ENCODE data around the gene KHSRP. TPM values are rescaled to one million over a fixed set of nuclear protein-coding genes. Genes with fewer than 3 reads are reported as not detected.
A peak's percentile ranks its signal among the peaks of the same experiment; 100 is the strongest.
"Not testable (repeated sequence)": the region's sequence is repeated elsewhere in the genome, so short reads cannot be mapped to it uniquely, and the experiment has no call there.

The KHSRP gene
- total and polyA plus RNA-seq, 2 donors = 85.5 to 167 TPM

DNA sequence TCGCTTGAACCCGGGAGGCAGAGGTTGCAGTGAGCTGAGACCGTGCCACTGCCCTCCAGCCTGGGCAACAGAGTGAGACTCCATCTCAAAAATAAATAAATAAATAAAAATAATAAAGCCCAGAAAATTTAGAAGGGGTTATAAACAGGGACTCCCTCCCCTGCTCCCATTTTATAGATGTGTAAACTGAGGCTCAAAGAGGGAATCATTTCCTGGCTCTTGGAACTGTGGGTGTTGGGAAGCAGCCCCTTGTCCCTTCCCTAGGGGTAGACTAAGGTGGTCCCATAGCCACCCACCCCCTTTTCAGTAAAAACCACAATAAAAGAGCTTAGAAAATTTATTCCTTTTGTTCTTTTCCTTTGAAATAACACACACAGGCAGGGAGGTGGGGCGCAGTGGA, 15.1 kb upstream of the KHSRP start:
- Histone ChIP-seq H3K27ac (ENCODE audit: low read depth) (no peak overlapping the region), H3K36me3 (ENCODE audit: insufficient read depth) (no peaks in the 10 kb centered on the region), H3K4me3 (ENCODE audit: low read depth, low read length) (no peak overlapping the region), H3K4me1 (ENCODE audit: insufficient read depth) (no peaks in the 10 kb centered on the region)
- 94% methylated on average over 4 of the region's 4 CpGs for WGBS
- DNase-seq (ENCODE audit: extremely low spot score) = no peak

DNA sequence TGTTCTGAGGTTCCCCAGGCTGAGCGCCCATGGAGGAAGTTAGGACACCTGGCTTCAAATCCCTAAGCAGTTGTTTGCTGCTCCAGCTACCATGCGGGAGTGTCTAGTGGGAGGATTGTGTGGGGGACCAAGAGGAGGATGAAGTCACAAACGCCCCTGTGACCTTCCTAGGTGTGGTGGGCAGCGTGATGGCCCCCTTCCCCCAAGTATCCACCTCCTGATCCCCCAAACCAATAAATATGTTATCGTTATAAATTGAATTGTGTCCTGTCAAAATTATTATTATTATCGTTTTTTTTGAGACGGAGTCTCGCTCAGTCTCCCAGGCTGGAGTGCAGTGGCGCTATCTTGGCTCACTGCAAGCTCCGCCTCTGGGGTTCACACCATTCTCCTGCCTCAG, 9.1 kb upstream of the KHSRP start, which contains the start of gene SLC25A41:
TSS of gene SLC25A41 (minus strand) at position 101 of the 400 bp plus-strand sequence. CDS start at position 31, 70 bp downstream.
- Histone ChIP-seq H3K27ac (ENCODE audit: low read depth) (no peak within 1 kb of the TSS), H3K4me3 (ENCODE audit: low read depth, low read length) (no peak within 1 kb of the TSS), H3K4me1 (ENCODE audit: insufficient read depth) (no peaks in the 10 kb centered on the region), H3K36me3 (ENCODE audit: insufficient read depth) (no peaks in the 10 kb centered on the region)
- 92% methylated on average over 10 of the region's 10 CpGs for WGBS
- DNase-seq (ENCODE audit: extremely low spot score) = no peak

DNA sequence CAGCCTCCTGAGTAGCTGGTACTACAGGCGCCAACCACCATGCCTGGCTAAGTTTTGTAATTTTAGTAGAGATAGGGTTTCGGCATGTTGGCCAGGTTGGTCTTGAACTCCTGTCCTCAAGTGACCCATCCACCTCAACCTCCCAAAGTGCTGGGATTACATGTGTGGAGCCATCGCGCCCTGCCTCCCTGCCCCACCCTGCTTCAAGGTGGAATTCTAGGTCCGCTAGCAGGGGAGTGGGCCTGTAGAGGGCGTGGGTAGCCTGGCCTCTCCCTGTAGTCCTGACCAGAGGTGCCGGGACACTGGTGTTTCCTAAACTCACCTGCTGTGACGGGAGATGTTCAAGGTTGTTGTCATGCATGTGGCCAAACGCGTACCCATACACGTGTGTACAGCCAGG, 8.6 kb upstream of the KHSRP start:
- Histone ChIP-seq H3K4me3 (ENCODE audit: low read depth, low read length) (no peak overlapping the region), H3K4me1 (ENCODE audit: insufficient read depth) (no peaks in the 10 kb centered on the region), H3K36me3 (ENCODE audit: insufficient read depth) (no peaks in the 10 kb centered on the region), H3K27ac (ENCODE audit: low read depth) (no peak overlapping the region)
- 82% methylated on average over 11 of the region's 11 CpGs for WGBS
- no peak for DNase-seq (ENCODE audit: extremely low spot score)

DNA sequence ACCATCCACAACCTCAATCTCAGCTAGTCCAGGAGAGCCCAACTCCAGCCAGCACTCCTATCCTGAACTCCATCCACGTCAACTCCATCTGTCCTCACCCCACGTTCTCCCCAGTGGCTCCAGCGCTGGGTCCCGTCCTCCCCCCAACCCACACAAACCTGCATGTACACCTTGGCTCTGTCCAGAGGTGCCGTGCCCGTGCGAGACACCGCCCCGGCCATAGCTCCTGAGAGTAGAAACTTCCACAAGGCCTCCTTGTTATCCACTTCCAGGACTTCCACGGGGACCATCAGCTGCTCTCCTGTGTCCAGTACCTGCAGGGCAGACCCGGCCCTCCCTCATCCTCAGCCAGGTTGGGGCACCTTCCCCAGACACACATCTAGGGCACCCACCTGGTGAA, 7.3 kb upstream of the KHSRP start:
- H3K27ac ChIP-seq (ENCODE audit: low read depth) = no peak overlapping the region
- WGBS = 92% methylated on average over 11 of the region's 11 CpGs
- no peak overlapping the region for H3K4me3 ChIP-seq (ENCODE audit: low read depth, low read length)
- H3K4me1 ChIP-seq (ENCODE audit: insufficient read depth) = no peaks in the 10 kb centered on the region
- no peak for DNase-seq (ENCODE audit: extremely low spot score)
- H3K36me3 ChIP-seq (ENCODE audit: insufficient read depth) = no peaks in the 10 kb centered on the region

DNA sequence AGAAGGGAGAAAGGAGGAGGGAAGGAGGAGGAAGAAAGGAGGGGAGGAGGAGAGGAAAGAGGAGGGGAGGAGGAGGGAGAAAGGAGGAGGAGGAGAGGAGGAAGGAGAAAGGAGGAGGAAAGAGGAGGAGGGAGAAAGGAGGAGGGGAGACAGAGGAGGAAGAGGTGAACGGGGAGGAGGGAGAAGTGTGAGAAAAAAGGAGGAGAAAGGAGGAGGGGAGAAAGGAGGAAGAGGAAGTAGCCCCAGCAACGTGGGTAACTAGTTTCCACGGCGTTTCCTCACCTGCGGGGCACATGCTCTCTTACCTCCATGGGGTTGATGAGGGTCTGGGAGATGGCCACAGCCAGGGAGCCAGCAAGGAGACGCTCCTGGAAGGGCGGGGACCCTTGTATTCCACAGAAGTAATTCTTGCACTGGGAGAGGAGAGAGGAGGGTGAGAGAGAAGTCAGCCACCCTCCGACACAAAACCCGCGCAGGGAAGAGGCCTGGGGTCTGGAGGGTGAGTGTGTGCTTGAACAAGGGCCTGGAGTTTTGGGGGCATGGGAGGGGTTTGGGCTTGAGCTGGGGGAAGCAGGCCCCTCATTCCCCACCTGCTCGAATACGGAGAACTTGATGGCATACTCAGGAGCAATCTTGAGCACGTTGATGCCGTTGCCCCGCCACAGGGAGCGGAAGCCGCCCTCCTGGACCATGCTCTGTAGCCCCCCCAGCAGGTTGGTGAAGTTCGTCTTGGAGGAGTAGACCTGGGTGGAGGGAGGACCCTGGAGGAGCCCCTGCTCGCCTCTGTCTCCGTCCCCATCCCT, 5.0 kb upstream of the KHSRP start:
- WGBS = 60% methylated on average over 20 of the region's 20 CpGs
- no peak for DNase-seq (ENCODE audit: extremely low spot score)
- H3K27ac ChIP-seq (ENCODE audit: low read depth) = no peak overlapping the region
- H3K4me1 ChIP-seq (ENCODE audit: insufficient read depth) = no peaks in the 10 kb centered on the region
- H3K36me3 ChIP-seq (ENCODE audit: insufficient read depth) = no peaks in the 10 kb centered on the region
- H3K4me3 ChIP-seq (ENCODE audit: low read depth, low read length) = no peak overlapping the region

DNA sequence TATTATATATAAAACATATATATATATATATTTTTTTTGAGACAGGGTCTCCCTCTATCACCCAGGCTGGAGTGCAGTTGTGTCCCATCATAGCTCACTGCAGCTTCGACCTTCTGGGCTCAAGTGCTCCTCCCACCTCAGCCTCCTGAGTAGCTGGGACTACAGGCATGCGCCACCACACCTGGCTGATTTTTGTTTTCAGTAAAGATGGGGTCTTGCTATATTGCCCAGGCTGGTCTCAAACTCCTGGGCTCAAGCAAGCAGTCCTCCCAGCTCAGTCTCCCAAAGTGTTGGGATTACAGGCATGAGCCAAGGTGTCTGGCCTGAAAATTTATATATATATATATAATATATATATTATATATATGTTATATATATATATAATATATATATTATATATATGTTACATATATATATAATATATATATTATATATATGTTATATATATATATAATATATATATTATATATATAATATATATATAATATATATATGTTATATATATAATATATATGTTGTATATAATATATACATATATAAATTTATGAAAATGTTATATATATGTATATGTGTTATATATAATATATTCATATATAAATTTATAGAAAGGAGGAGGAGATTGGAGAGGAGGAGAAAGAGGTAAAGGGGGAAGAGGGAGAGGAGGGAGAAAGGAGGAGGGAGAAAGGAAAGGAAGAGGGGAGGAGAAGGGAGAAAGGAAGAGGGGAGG, 4.2 kb upstream of the KHSRP start:
- not testable (repeated sequence) for H3K4me1 ChIP-seq (ENCODE audit: insufficient read depth); DNase-seq (ENCODE audit: extremely low spot score); H3K4me3 ChIP-seq (ENCODE audit: low read depth, low read length); H3K27ac ChIP-seq (ENCODE audit: low read depth); H3K36me3 ChIP-seq (ENCODE audit: insufficient read depth)
- 89% methylated on average over 2 of the region's 2 CpGs for WGBS

DNA sequence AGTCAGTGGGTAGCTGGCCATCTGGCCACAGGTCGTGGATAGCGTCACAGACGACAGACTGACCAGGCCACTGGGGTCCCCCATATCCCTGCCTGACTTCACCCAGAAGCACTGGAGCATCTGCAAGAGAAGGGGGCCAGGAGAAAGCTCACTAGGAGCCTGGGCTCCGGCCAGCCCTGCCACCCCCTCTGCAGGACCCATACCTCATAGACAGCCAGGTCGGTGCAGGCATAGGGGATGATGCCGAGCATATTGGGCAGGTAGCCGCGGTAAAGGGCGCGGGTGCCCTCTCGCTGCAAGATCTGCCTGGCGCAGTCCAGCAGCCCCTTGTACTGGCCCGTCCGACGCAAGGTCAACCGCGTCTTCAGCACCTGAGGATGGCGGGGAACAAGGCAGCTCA, 2.5 kb upstream of the KHSRP start:
- Histone ChIP-seq H3K36me3 (ENCODE audit: insufficient read depth) (no peaks in the 10 kb centered on the region), H3K27ac (ENCODE audit: low read depth) (no peak overlapping the region), H3K4me3 (ENCODE audit: low read depth, low read length) (no peak overlapping the region), H3K4me1 (ENCODE audit: insufficient read depth) (no peaks in the 10 kb centered on the region)
- DNase-seq (ENCODE audit: extremely low spot score) = no peak
- WGBS = 94% methylated on average over 18 of the region's 18 CpGs

DNA sequence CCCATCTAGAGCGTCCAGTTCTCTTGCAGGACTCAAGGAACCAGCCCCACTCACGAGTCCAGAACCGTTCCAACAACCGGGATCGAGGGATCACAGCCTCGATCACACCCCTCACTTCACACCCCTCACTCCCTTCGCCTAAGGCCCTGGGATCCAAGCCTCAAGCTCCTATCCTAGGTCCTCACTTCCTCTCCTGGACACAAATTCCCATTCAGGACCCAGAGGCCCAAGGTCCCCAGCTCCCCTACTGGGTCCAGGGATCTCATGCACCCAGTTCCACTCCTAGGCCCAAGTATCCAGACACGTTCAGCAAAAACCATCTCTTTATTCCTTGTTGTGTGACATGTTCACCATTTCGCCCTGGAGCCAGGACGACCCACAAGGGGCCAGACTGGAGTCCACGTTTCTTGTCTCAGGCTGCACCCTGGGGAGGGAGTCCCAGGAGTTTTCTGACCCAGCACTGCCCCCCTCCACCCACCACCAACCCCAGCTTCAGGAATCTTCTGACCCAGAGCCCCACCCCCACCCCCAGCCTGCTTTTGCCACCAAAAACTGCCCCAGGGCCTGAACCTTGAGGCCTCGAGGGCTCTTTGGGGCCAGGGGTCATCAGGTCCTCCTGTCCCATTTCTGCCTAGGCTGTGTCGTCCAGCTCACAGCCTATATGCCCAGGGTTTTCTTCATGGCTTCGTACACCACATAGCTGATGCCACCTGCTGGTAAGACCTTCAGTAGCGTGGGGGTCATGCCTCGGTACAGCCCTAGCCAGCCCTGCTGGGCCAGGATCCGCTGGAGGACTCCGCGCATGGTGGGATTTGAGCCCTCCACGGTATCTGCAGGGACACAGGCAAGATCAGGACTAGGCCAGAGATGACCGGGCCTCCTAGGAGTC, 1.4 kb upstream of the KHSRP start:
- DNase-seq (ENCODE audit: extremely low spot score) = no peak
- Histone ChIP-seq H3K4me3 (ENCODE audit: low read depth, low read length) (no peak overlapping the region), H3K36me3 (ENCODE audit: insufficient read depth) (no peaks in the 10 kb centered on the region), H3K27ac (ENCODE audit: low read depth) (peak overlapping the region; percentile 79), H3K4me1 (ENCODE audit: insufficient read depth) (no peaks in the 10 kb centered on the region)
- 91% methylated on average over 21 of the region's 21 CpGs for WGBS

DNA sequence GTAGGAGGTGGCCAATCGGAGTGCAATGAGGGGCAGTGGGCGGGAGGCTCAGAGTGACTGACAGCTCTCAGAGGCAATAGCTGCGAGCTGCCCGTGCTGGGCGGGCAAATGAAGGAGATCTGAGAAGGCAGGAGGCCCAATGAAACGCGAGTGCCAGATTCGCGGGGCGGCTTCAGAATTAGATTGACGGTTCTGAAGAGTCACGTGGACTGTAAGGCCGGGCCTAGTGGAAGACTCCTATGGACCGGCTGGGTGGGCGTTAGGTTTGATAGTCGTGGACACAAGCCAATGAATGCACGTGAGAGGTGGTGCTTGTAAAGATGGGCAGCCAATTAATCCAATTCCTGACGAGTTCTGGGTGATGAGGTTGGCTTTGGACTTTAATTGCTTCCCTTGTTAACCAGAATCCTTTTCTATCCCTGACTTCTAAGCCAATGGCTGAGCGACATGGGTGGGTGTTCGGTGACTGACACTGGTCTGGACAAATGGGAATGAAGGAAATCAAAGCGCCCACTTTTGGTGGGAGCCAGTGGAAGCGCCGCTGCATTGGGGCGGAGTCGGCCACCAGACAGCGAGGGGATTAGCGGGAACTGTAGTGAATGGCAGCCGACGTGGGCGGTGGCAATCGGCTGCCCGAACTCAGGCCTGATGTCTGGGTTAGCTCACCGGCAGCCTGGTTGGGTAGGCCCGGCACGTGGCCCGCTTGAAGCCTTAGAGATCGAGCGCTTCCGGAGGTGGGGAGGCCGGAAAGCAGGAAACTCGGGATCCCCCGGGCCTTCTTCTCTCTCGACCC, 524 bp upstream of the KHSRP start:
- Histone ChIP-seq H3K4me1 (ENCODE audit: insufficient read depth) (no peaks in the 10 kb centered on the region), H3K36me3 (ENCODE audit: insufficient read depth) (no peaks in the 10 kb centered on the region), H3K27ac (ENCODE audit: low read depth) (peak overlapping the region; percentile 79), H3K4me3 (ENCODE audit: low read depth, low read length) (no peak overlapping the region)
- peak; percentile 100 for DNase-seq (ENCODE audit: extremely low spot score)
- WGBS = 4% methylated on average over 43 of the region's 43 CpGs

DNA sequence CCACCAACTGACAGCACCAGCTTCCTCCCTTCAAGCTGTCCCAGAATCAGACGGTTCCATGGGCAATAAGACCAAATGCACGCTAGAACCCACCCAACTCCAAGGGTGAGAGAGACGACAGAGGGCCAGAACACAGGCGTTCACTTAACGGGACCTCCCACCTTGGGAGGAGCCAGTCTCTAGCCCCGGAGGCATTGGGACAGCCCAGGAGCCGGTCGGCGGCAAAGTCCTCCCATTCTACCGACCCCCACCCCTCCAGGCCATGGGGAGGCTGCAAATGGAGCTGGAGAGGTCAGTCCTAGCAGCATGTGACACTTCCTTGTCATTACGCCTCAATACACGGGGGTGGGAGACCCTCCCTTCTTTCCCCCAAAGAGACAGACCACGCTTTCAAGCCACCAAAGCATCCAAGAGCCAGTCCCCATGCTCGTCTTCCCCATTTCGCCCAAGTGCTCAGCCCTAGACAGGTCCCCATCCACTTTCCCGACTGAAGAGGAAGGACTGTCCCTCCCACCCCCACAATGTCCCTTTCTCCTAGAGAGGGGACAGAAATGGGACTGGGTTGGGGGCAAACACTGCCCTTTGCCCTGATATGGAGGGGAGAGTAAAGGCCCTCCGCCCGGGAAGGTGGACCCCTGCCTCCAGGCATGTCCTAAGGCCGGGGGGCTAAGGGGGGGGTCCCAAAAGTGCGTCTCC, 964 bp downstream of the KHSRP start:
- Histone ChIP-seq H3K27ac (ENCODE audit: low read depth) (peak overlapping the region; percentile 43), H3K4me3 (ENCODE audit: low read depth, low read length) (peak overlapping the region; percentile 97), H3K36me3 (ENCODE audit: insufficient read depth) (no peaks in the 10 kb centered on the region), H3K4me1 (ENCODE audit: insufficient read depth) (no peaks in the 10 kb centered on the region)
- DNase-seq (ENCODE audit: extremely low spot score) = no peak
- WGBS = under 1% methylated on average over 20 of the region's 20 CpGs

DNA sequence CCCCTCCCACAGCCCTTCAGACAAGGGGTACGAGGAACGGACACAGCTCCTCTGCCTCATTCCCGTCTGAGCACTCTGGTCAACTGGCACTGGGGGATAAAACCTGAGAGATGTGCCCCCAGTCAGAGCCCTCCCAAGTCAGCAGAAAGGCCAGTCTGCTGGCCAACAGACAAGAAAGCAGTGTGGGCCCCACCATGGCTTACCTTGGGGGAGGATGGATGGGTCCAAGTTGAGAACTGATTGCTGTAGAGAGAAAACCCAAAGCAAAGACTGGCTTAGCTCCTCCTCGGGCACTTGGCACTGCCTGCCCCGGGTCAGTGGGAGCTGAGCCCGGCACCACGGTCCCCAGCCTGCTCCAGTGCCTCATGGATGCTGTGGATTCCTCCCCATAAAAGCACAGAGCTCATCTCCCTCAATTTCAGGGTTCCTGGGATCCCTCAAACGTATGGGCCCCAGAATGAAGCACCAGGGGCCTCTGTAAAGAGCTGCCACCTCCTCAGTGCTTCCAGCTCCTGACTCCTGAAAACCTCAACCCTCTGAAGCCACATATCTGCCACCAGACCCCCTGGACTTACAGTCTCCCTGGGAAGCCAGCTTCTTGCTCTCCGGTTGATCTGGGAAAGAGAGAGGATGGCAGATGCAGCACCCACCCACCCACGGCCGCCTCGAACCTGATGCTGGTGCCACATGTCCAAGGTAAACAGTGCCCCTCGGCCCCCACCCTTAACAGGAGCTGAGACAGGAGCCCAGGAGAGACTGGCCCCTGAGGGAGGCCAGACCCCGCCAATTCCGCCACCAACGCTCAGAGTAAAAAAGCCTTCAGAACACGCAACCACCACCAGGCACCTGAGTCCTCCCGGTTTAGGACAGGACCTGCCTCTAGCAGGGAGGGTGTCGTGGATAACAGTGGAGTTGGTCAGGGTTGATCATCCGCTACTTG, 3.3 kb downstream of the KHSRP start:
- Histone ChIP-seq H3K36me3 (ENCODE audit: insufficient read depth) (peaks cover under 1% of the 10 kb centered on the region), H3K27ac (ENCODE audit: low read depth) (no peak overlapping the region), H3K4me1 (ENCODE audit: insufficient read depth) (no peaks in the 10 kb centered on the region), H3K4me3 (ENCODE audit: low read depth, low read length) (no peak overlapping the region)
- WGBS = 75% methylated on average over 20 of the region's 20 CpGs
- no peak for DNase-seq (ENCODE audit: extremely low spot score)

DNA sequence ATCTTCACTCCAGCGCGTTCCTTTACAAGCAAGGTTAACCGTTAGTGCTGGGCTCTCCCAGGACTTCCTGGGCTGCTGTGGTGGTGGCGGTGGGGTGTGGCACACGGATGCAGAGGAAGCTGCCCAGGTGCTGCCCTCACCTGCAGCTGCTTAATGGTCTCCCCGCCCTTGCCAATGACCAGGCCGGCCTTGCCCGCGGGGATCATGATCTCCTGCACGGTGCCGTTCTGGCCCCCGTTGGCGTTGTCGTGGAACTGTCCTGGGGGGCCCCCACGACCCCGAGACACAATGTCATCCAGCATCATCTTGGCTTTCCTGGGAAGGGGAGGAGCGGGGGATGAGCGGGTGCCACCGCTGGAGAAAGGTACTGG, 6.1 kb downstream of the KHSRP start:
- Histone ChIP-seq H3K4me3 (ENCODE audit: low read depth, low read length) (no peak overlapping the region), H3K36me3 (ENCODE audit: insufficient read depth) (peaks cover 10% of the 10 kb centered on the region), H3K4me1 (ENCODE audit: insufficient read depth) (no peaks in the 10 kb centered on the region), H3K27ac (ENCODE audit: low read depth) (no peak overlapping the region)
- DNase-seq (ENCODE audit: extremely low spot score) = no peak
- WGBS = 90% methylated on average over 19 of the region's 19 CpGs

All from urinary bladder (tissue), 4 donors.